Measurements from ENCODE around the gene ATP11A. TPM values are rescaled to one million over a fixed set of nuclear protein-coding genes. Genes with fewer than 3 reads are reported as not detected.
A peak's percentile ranks its signal among the peaks of the same experiment; 100 is the strongest.

The ATP11A gene
- total and polyA plus RNA-seq, 9 of the 15 experiments (the other 6 are each of a cell fraction or from before 2014, with no cell fraction given): 0.38 to 34.2 (median 4.2) TPM

DNA sequence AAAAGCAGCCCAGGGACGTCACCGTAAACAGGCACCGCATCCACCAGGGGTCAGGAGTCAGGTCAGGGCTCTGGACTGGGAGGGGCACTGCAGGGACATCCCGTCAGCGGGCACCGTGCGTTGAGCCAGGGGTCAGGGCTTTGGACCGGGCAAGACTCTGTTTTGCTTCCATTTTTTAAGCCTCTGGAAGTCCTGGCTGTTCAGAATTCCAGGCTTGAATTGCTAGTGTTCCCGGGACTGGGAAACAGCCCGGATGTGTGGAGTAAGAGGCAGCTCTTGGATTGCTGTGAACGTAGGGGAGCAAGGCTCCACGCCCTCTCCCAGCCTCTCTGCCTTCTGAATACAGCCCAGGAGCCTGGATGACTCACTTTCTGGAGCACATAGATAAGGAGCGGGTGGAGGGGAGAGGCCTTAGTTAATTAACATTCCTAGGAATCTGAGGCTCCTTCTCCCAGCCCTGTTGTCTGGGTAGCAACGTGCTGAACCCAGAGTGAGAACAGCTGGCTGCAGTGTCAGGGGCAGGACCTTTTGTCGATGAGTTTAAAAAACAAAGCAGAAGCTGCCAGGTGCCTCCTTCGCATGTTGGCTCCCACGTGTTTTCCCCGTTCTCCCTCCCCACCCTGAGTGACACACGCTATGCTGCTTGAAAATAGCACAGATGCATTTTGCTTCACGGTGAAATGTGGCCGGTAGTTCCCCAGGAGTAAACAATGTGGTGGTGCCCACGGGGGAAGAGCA, 21.9 kb downstream of the ATP11A start (continued):
- no peak for TF ChIP-seq ELF2 (CRISPR knock-in tag; IDR thresholded peaks at IDR 0.05)
- no peak for TF ChIP-seq PPARD (CRISPR knock-in tag; IDR thresholded peaks at IDR 0.05)
- TF ChIP-seq MXI1 (IDR thresholded peaks at IDR 0.05; ENCODE audit: low read depth, low read length): peak; percentile 93
- TF ChIP-seq MCM2 (IDR thresholded peaks at IDR 0.05; ENCODE audit: low read depth): no peak
- no peak for TF ChIP-seq PTRF (tag; IDR thresholded peaks at IDR 0.05)
- 0 out of 2 replicates have a peak, but pooled peaks have one; percentile 1 for TF ChIP-seq SMC3 (conservative IDR thresholded peaks at IDR 0.05; ENCODE audit: insufficient read depth, low read depth, low read length)
- TF ChIP-seq, protein P1, sequence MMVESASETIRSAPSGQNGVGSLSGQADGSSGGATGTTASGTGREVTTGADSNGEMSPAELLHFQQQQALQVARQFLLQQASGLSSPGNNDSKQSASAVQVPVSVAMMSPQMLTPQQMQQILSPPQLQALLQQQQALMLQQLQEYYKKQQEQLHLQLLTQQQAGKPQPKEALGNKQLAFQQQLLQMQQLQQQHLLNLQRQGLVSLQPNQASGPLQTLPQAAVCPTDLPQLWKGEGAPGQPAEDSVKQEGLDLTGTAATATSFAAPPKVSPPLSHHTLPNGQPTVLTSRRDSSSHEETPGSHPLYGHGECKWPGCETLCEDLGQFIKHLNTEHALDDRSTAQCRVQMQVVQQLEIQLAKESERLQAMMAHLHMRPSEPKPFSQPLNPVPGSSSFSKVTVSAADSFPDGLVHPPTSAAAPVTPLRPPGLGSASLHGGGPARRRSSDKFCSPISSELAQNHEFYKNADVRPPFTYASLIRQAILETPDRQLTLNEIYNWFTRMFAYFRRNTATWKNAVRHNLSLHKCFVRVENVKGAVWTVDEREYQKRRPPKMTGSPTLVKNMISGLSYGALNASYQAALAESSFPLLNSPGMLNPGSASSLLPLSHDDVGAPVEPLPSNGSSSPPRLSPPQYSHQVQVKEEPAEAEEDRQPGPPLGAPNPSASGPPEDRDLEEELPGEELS (CRISPR knock-in tag; IDR thresholded peaks at IDR 0.05; ENCODE audit: borderline replicate concordance): no peak
- TF ChIP-seq, protein P2, sequence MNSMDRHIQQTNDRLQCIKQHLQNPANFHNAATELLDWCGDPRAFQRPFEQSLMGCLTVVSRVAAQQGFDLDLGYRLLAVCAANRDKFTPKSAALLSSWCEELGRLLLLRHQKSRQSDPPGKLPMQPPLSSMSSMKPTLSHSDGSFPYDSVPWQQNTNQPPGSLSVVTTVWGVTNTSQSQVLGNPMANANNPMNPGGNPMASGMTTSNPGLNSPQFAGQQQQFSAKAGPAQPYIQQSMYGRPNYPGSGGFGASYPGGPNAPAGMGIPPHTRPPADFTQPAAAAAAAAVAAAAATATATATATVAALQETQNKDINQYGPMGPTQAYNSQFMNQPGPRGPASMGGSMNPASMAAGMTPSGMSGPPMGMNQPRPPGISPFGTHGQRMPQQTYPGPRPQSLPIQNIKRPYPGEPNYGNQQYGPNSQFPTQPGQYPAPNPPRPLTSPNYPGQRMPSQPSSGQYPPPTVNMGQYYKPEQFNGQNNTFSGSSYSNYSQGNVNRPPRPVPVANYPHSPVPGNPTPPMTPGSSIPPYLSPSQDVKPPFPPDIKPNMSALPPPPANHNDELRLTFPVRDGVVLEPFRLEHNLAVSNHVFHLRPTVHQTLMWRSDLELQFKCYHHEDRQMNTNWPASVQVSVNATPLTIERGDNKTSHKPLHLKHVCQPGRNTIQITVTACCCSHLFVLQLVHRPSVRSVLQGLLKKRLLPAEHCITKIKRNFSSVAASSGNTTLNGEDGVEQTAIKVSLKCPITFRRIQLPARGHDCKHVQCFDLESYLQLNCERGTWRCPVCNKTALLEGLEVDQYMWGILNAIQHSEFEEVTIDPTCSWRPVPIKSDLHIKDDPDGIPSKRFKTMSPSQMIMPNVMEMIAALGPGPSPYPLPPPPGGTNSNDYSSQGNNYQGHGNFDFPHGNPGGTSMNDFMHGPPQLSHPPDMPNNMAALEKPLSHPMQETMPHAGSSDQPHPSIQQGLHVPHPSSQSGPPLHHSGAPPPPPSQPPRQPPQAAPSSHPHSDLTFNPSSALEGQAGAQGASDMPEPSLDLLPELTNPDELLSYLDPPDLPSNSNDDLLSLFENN (IDR thresholded peaks at IDR 0.05; ENCODE audit: low read depth in 2 of 2, low read length in 2 of 2): peak in 1 of 2 experiments; percentile 87; a peak in 1 of 4 replicates
- TF ChIP-seq, protein P3, sequence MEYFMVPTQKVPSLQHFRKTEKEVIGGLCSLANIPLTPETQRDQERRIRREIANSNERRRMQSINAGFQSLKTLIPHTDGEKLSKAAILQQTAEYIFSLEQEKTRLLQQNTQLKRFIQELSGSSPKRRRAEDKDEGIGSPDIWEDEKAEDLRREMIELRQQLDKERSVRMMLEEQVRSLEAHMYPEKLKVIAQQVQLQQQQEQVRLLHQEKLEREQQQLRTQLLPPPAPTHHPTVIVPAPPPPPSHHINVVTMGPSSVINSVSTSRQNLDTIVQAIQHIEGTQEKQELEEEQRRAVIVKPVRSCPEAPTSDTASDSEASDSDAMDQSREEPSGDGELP (CRISPR knock-in tag; IDR thresholded peaks at IDR 0.05; ENCODE audit: borderline replicate concordance): peak; percentile 99
- TF ChIP-seq, protein P4, sequence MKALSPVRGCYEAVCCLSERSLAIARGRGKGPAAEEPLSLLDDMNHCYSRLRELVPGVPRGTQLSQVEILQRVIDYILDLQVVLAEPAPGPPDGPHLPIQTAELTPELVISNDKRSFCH (CRISPR knock-in tag; IDR thresholded peaks at IDR 0.05): no peak
- TF ChIP-seq, protein P4 (tag; IDR thresholded peaks at IDR 0.05): peak; percentile 20; the same call in 1 of the 2 replicates
